ENCODE measurements around the gene PLOD1. TPM values are rescaled to one million over a fixed set of nuclear protein-coding genes. Genes with fewer than 3 reads are reported as not detected.

Gene PLOD1
- polyA plus RNA-seq, 1 experiment, result 314 TPM

DNA sequence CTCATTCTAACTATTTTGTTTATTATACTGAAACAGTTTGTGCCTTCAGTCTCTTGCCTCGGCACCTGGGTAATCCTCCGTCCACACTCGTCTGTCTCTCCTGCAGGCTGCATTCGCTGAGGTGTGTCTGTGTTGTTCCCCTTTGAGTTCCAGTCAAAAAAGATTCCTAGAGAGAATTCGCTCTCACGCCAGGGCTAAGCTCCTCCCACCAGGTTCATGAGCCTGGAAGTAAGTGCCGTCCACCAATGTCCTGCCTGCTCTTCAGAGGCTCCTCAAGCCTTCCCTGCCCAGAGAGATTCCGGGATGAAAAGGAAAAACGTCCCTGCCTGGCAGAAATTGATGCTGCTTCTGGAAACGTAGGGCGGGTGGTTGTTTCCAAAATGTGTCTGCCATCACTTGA, 21.2 kb upstream of the PLOD1 start:
- Histone ChIP-seq H3K9me3 (ENCODE audit: control insufficient read depth, insufficient read depth, low read length) (no peaks in the 10 kb centered on the region), H3K4me3 (ENCODE audit: low read depth, low read length) (no peak overlapping the region), H3K27ac (ENCODE audit: low read depth, low read length) (no peak overlapping the region), H3K27me3 (ENCODE audit: control insufficient read depth, insufficient read depth, low read length) (no peaks in the 10 kb centered on the region)
- POLR2A ChIA-PET, result no interaction called here
- TF ChIP-seq, protein P1, sequence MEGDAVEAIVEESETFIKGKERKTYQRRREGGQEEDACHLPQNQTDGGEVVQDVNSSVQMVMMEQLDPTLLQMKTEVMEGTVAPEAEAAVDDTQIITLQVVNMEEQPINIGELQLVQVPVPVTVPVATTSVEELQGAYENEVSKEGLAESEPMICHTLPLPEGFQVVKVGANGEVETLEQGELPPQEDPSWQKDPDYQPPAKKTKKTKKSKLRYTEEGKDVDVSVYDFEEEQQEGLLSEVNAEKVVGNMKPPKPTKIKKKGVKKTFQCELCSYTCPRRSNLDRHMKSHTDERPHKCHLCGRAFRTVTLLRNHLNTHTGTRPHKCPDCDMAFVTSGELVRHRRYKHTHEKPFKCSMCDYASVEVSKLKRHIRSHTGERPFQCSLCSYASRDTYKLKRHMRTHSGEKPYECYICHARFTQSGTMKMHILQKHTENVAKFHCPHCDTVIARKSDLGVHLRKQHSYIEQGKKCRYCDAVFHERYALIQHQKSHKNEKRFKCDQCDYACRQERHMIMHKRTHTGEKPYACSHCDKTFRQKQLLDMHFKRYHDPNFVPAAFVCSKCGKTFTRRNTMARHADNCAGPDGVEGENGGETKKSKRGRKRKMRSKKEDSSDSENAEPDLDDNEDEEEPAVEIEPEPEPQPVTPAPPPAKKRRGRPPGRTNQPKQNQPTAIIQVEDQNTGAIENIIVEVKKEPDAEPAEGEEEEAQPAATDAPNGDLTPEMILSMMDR (IDR thresholded peaks at IDR 0.05; ENCODE audit: low read depth, low read length), result no peak
- no peak for DNase-seq (ENCODE audit: low read depth, low spot score)
- CTCF ChIA-PET, result no interaction called here

DNA sequence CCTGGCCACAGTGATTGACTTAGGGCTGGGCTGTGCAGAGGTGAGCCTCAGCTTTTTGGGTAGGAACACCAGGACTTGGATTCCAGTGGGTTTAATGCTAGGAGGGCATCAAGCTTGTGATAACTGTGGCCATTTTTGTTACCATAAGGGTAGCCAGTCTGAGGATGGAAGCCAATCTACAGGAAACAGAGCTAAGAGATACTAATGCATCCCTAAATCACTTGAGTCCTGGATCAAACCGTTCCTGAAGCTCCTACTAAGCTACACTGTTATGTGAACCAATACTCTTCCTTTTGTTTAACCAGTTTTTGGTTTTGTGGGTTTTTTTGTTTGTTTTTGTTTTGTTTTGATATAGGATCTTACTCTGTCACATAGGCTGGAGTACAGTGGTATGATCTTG, 20.5 kb upstream of the PLOD1 start:
- Histone ChIP-seq H3K4me3 (ENCODE audit: low read depth, low read length) (no peak overlapping the region), H3K27me3 (ENCODE audit: control insufficient read depth, insufficient read depth, low read length) (no peaks in the 10 kb centered on the region), H3K27ac (ENCODE audit: low read depth, low read length) (no peak overlapping the region), H3K9me3 (ENCODE audit: control insufficient read depth, insufficient read depth, low read length) (no peaks in the 10 kb centered on the region)
- ChIA-PET POLR2A (no interaction called here), CTCF (no interaction called here)
- DNase-seq (ENCODE audit: low read depth, low spot score), result no peak
- TF ChIP-seq, protein P1 (IDR thresholded peaks at IDR 0.05; ENCODE audit: low read depth, low read length), result no peak

DNA sequence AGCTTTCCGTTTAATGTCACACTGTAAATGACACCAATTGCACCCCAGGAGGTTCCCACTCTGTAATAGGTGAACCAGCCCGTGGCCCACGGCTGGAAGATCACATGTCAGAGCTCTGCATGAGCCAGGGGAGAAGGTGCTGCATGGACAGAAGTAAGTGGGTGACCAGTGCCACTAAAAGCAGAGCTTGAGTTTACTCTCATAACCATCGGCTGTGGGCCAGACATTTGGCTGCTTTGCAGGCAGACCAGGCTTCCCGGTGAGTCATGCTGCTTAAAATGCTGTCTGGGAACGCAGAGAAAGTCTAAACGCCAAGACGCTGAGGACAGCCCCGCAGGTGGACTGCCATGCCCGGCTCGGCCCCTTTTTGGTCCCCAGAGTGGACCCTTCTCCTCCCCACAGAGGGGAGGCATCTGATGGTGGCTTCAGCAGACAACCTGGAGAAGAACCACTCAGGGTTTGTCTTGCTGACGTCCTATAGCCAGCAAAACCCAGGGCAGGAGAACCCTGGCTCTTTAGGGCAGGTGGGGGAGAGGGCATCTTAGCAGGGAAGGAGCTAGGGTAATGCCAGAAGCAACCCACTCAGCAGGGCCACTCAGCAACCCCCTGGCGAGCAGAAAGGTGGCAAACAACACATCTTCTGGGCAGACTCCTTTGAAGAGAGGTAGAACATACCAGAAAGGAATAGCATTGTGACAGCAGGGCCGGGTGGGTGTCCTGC, 15.6 kb upstream of the PLOD1 start:
- ChIA-PET CTCF (interaction anchor here (0.5 to 1.4 kb wide), 2 partner anchors 11 to 381 kb away, joined by 3 to 5 read pairs; no protein-coding TSS in a partner anchor), POLR2A (interaction anchor here (0.5 to 3.1 kb wide), 2 partner anchors 10 to 100 kb away, joined by 3 to 50 read pairs; partner anchors contain the start of gene MIIP)
- Histone ChIP-seq H3K4me3 (ENCODE audit: low read depth, low read length) (no peak overlapping the region), H3K27ac (ENCODE audit: low read depth, low read length) (no peak overlapping the region), H3K27me3 (ENCODE audit: control insufficient read depth, insufficient read depth, low read length) (no peaks in the 10 kb centered on the region), H3K9me3 (ENCODE audit: control insufficient read depth, insufficient read depth, low read length) (no peaks in the 10 kb centered on the region)
- TF ChIP-seq, protein P1 (IDR thresholded peaks at IDR 0.05; ENCODE audit: low read depth, low read length), result no peak
- DNase-seq (ENCODE audit: low read depth, low spot score), result peak; percentile 57

DNA sequence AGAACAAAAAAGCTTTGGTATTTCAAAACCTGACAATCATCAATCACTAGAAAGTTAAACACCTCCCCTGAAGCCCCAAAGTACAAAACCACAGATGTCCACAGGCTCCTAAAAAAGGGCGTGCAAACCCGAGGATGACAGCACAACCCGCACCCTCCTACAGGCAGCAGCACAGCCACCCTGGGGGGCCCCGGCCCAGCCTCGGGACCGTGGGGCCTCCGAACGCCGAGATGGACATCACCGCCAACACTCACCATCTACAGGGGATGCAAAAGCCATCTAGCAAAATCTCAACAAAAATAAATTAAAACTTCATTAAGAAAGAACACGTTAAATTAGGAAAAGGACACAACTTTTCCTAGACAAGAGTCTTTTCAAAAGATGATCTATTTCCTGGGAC, 14.9 kb upstream of the PLOD1 start:
- Histone ChIP-seq H3K27me3 (ENCODE audit: control insufficient read depth, insufficient read depth, low read length) (no peaks in the 10 kb centered on the region), H3K27ac (ENCODE audit: low read depth, low read length) (no peak overlapping the region), H3K9me3 (ENCODE audit: control insufficient read depth, insufficient read depth, low read length) (no peaks in the 10 kb centered on the region), H3K4me3 (ENCODE audit: low read depth, low read length) (no peak overlapping the region)
- ChIA-PET CTCF (interaction anchor here (1.4 kb wide), 1 partner anchor 11 kb away, joined by 5 read pairs; no protein-coding TSS in a partner anchor), POLR2A (interaction anchor here (1.9 to 3.1 kb wide), 2 partner anchors 10 to 11 kb away, joined by 6 to 50 read pairs; no protein-coding TSS in a partner anchor)
- no peak for DNase-seq (ENCODE audit: low read depth, low spot score)
- TF ChIP-seq, protein P1 (IDR thresholded peaks at IDR 0.05; ENCODE audit: low read depth, low read length), result no peak

DNA sequence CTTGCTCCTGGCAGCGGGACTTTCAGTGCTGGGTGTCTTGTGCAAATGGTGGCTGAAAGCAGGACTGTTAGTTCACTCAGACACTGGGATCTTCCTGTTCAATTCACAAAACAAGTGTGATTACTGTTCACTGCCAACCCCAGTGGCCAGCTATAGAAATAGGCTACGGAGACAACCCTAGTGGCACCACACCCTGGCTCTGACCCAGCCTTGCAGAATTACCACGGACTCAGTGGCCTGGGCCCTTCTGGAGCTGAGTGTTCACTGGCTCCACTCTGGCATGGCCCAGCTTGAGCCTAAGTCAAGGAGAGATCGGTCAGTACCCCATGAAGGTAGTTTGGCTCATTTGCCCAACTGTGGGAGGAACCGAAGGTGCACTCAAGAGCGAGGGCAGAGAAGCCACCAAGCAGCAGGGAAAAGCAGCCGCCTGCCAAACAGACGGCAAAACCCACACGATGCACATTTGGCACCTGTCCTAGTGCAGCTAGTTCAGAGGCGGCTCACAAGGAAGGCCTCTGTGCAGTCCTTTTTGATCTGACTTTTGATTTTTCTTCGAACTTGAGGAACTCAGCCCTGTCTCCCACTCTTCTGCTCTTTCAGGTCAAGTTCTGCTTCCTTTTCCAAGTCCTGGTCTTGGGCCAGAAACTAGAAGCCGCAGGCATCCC, 14.1 kb upstream of the PLOD1 start:
- TF ChIP-seq, protein P1 (IDR thresholded peaks at IDR 0.05; ENCODE audit: low read depth, low read length), result no peak
- CTCF ChIA-PET, result no interaction called here
- Histone ChIP-seq H3K9me3 (ENCODE audit: control insufficient read depth, insufficient read depth, low read length) (no peaks in the 10 kb centered on the region), H3K27ac (ENCODE audit: low read depth, low read length) (no peak overlapping the region), H3K27me3 (ENCODE audit: control insufficient read depth, insufficient read depth, low read length) (no peaks in the 10 kb centered on the region), H3K4me3 (ENCODE audit: low read depth, low read length) (no peak overlapping the region)
- POLR2A ChIA-PET, result interaction anchor here (1.9 kb wide), 1 partner anchor 11 kb away, joined by 6 read pairs; no protein-coding TSS in a partner anchor
- no peak for DNase-seq (ENCODE audit: low read depth, low spot score)

All from AG04450 (cell line).